Superior temporal gyrus (tissue), 1 donor: ENCODE measurements around the gene TP63.

Source experiments
- DNase-seq: peaks from one replicate; pipeline ENCODE4 v3.0.0-alpha.2; 2016; ENCODE audit errors: extremely low spot score

The TP63 gene

DNA sequence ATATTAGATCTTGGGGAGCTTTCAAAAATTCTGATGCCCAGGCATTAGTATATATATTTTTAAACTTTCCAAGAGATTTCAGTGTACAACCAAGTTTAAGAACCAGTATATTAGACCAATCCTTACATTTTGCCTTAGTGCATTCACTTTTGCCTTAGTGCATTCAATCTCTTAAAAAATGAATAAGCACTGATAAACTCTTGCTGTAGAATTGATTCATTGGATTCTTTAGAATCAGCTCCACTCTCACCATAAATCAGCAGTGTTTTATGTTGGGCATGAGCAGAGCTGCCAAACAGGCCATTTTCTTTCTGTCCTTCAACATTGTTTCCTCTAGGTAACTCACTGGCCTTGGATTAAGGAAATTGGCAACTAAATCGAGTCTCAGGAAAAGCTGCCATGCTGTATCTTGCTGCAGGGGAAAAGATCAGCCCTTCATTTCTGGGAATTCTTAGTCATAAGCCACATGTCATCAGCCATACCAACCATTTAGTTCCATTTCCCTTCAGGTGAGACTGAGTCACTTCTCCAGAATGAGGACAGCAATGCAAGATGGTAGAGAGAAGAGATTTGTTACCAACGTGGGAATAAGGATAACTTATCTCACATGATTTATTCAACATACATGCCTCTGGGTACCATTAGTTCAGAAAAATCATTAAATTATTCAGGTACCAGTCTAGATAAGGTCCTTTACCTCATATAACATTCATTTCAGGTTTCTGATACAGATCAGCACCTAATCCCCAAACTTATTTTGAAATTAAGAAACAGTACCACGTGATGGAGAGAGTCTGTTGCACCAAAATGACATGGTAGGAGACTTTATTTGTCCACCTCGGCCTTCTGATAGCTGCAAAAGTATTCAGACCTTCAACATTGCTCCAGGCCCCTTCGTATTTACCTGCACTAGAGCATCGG, 297.0 kb downstream of the TP63 start:
- no peak for DNase-seq

DNA sequence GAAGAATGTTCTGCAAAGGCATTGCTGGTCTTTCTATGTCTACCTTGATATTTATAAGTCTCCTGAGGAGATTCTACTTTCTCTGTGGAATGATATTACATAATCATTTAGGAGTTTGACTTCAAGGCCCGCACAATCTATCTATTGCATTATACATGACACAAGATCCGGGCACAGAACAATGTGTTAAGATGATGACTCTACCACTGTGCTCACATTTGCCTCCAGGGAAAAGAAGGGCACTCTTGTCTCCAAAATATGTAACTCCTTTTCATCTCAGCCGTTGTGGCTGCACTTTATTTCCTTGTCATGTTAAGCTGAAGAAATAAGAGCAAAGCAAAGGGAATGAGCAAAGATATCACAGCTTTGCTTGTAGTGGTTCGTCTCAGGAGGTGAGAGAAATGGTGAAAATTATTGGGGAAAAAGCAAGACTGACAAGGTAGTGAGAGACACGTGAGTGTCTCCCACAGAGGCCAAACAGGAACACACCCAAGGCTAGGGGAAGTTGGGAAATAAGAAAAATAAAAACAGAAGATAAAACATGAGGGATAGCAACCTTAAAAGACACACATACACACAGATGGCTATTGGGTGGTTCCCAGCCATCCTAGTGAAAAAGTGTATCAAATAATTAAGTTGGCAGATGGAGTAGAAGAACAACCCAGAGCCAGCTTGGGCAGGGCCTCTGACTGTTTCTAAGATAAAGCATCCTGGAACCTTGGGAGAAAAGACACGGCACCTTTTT, 305.2 kb downstream of the TP63 start:
- no peak for DNase-seq

DNA sequence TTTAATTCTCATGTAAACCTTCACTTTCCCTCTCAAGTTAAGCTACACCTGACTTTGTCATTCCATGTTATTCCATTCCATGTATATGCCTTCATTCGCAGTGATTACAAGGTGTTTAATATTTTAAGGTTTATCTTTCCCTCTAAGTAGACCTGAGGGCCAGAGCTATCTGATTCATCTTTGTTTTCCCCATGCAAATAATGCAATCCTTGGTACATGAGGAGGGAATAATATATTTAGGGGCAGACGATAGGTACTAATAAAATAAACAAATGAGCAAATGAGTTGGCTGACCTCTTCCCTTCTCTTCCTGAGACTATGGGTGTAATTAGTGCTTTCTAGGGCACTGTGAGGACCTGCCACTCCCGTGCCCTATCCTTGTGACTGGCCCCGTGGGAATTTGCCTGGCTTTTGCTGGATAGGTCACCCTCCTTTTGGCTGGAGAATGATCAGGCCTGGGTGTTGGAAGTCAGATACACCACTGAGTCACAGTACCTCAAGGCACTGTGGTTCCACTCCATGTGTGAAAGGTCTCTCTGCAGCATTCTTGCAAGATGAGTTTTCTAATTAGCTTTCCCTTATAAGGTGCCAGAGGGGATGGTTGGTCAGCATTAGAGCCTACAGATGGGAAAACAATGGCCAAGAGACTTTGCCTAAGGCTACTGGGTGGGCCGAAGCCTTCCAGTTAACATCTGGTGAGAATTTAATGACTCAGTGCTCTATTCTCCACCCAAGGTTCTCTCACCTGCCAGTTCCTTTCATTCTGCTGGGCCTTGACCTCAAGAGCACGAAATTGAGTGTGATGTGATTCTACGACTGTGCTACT, 306.3 kb downstream of the TP63 start:
- no peak for DNase-seq

DNA sequence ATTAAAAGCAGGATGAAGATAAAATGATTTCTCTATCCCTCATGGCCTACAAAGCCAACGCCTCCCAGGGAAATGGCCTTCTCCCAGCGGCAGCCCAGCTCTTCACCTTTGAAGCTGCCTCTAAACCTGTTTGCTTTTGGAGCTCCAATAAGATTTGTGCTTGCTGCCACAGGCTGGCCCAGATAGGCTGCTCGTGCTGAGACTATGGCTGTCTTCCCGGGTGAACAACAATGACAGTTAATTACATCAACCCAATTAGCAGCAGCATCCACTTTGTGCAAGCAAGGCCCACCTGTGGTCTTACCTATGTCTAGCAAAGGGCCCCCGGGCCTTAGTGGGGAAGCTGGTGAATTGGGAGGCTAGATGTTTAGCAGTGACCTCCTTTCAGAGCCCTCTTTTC, 309.9 kb downstream of the TP63 start:
- DNase-seq: no peak

DNA sequence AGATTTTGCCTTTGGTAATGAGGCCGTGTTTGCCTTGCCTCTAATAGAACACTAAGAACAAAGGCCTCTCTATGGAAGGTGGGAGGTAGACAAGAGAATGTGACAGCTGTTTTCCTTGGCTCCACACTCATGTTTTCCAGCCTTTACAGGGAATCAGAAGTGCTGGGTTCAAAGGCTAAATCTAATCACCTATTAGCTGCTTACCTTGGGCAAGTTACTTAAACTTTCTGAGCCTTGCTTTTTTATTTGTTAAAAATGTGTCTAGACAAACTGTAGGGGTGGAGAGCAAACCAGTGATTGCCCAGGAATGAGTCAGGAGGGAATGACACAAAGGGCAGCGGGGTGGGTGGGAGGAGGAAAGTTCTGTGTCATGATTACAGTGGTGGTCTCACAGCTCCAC, 310.5 kb downstream of the TP63 start:
- DNase-seq: no peak

DNA sequence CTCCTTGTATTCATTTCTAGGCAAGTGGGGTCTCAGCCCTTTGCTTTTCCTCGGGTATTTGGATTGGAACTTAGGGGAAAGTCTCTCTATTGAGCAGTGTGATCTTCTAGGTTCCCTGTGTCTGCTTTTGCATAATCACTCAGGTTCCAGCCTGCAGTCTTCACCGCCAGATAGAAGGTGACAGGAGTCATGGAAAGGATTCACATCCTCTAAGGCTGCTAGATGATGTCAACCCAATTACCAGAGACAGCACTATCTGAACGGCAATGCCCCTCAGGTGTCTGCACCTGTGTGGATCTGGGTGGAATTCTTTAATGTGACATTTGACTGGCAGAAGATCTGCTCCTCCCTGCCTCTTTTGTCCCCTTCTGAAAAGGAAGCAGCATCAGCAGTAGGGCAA, 311.8 kb downstream of the TP63 start:
- DNase-seq: no peak

DNA sequence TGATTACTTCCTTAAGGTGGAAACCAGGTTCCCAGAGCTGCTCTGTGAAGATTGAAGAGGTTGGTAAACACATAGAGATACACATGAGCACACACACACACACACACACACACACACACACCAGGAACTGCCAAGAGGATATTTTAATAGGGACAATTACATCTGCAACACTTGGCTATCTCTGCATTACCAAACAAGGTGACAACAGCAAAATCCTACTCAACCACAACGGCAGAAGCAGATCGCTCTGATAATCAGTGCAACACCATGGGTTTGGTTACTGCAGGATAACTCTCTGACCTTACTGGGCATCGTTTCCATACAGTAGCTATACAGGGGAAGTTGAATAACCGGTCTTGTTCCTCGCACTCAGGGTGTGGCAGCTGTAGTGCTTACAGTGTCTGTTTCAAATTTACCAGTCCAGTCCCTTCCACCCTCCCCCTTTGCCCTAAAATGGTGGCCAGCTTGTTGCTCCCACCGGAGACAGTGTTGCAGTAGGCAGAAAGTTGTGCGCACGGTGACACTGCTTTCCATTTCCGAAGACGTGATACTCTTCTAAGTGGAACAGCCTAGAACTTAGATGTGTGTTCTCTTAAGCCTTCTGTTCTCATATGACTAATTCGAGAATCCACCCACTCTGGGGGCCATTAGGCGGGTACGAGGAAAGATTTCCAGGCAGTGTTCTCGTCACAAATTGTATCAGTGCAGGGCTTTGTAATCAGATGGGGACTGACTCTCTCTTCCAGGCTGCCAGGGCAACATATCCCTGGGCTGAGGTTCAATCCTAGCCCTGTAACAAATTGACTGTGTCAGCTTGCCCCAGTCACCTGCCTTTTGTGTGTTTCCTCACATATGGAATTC, 313.3 kb downstream of the TP63 start:
- no peak for DNase-seq

DNA sequence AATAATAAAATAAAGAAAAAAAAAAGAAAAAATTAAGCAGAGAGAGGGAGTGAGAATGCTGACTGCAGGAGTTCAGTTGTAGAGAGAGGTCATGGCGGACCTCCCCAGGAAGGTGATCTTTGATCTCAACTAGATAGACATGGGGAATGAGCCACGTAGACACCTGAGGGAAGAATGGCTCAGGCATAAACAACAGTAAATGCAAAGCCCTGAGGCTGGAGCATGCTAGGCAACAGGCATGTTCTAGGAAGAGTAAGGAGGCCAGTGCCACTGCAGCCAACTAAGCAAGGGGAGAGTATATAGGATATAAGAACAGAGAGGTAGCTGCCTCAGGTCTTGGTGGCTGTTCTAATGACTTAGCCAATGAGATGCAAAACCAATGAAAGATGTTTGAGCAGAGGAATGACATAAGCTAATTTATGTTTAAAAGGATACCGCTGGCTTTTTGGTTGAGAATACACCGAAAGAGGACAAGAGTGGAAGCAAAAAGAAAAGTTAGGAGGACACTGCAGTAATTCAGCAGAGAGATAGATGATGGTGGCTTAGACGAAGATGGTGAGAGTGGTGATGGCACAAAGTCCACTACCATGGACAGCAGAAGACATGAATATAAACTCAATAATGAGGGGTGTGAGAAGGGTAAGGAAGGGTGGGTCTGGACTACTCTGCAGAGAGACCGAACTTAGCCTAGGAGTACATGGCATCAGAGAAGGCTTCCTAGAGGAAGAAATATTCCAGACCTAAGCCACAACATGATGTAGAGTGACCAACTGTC, 314.9 kb downstream of the TP63 start:
- DNase-seq: no peak
